GM18502 (cell line): Measurements from ENCODE around the gene NR2F1.
"Not testable (repeated sequence)": the region's sequence is repeated elsewhere in the genome, so short reads cannot be mapped to it uniquely, and the experiment has no call there.

ENCODE experiments used
- ATAC-seq: cut with Tn5 transposase; IDR thresholded peaks from one replicate; pipeline ENCODE4 v1.9.1; 2021; ENCODE audit warnings: mild to moderate bottlenecking; ENCODE audit not compliant: unreplicated experiment, poor library complexity

Gene NR2F1

GRCh38 chr5:93582677-93583438 lies at the start of gene NR2F1:
TSS of gene NR2F1 (plus strand) at chr5:93583222. CDS start at chr5:93585024, 1,802 bp downstream.
- no peak for ATAC-seq

GRCh38 chr5:93545872-93546271 lies 37.1 kb upstream of the NR2F1 start:
- no peak for ATAC-seq

- not testable (repeated sequence) for ATAC-seq
These were observed 33.4 kb upstream of the NR2F1 start for GRCh38 chr5:93549594-93549993.

- no peak for ATAC-seq
These were observed 25.9 kb upstream of the NR2F1 start for GRCh38 chr5:93557021-93557604.

GRCh38 chr5:93566091-93566490 lies 16.9 kb upstream of the NR2F1 start:
- ATAC-seq, result no peak

- no peak for ATAC-seq
These were observed 15.6 kb upstream of the NR2F1 start for GRCh38 chr5:93567424-93567823.

- no peak for ATAC-seq
These were observed 13.5 kb upstream of the NR2F1 start for GRCh38 chr5:93569300-93570160.

GRCh38 chr5:93570294-93571113 lies 12.5 kb upstream of the NR2F1 start:
- no peak for ATAC-seq

GRCh38 chr5:93571114-93571949 lies 11.7 kb upstream of the NR2F1 start:
- ATAC-seq, result no peak

GRCh38 chr5:93572101-93572607 lies 10.9 kb upstream of the NR2F1 start:
- no peak for ATAC-seq

GRCh38 chr5:93572608-93573353 lies 10.2 kb upstream of the NR2F1 start:
- ATAC-seq, result no peak

- ATAC-seq, result no peak
These were observed 9.4 kb upstream of the NR2F1 start for GRCh38 chr5:93573354-93574351.

- no peak for ATAC-seq
These were observed 8.3 kb upstream of the NR2F1 start for GRCh38 chr5:93574491-93575305.

- ATAC-seq, result no peak
These were observed 7.3 kb upstream of the NR2F1 start for GRCh38 chr5:93575461-93576414.
